Neural progenitor cell (in vitro differentiated cells): ENCODE measurements around the gene TMEM204.

ENCODE experiments used
- EZH2 ChIP-seq: fragments of 200-600 bp; sonication (generic); IDR thresholded peaks from 2 replicates; pipeline ENCODE4 v1.6.1; 2017; ENCODE audit warnings: antibody characterized with exemption, mild to moderate bottlenecking, moderate library complexity
- EZH2phosphoT487 ChIP-seq: fragments of 200-600 bp; sonication (generic); IDR thresholded peaks from 2 replicates; pipeline ENCODE4 v1.6.1; 2017; ENCODE audit warnings: antibody characterized with exemption
- TF ChIP-seq, protein P1 (sequence below): fragments of 200-600 bp; sonication (generic); IDR thresholded peaks from 2 replicates; pipeline ENCODE4 v1.5.1; 2017; ENCODE audit warnings: antibody characterized with exemption, mild to moderate bottlenecking

DNA sequence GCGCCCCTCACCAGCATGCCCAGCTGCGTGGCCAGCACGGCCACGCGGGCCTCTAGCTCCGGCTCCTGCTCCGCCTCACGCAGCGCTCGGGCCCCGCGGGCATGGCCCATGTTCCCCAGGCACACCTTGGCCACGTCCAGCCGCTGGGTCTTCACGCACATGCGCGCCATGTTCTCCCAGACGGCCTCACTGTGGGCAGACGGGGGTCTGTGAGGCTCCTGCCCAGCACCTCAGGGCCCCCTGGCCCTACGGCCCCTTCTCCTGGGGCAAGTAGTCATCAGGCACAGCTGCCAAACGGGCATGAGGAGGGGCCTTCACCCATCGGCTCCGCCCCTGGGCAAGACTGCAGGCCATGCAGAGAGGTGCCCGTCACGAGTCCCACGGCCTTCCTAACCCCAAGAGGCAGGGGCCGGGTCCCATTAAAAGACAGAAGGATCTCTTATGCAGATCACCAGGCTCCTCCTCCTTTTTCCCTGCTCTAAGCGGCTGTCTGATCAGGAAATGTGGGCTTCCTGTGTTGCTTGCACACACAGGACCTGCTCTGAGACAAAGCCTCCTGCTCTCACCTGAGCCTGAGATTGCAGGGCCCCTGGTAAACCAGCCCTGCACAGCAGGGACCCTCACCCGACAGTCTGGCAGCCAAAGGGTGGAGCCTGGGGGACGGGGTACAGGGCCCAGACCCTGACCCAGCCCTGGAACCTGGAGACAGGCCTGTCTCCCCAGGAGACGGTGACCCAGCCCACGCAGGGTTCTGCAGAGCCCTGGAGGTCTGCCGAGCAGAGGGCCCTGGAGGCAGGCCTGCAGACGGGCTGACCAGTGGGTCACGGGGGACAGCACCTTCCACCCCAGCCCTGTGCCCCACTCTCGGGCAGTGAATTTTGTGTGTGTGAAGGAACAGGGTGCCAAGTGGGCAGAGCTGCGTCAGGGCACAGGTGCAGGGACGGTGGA is 6.6 kb upstream of the TMEM204 start:
- TF ChIP-seq, protein P1, sequence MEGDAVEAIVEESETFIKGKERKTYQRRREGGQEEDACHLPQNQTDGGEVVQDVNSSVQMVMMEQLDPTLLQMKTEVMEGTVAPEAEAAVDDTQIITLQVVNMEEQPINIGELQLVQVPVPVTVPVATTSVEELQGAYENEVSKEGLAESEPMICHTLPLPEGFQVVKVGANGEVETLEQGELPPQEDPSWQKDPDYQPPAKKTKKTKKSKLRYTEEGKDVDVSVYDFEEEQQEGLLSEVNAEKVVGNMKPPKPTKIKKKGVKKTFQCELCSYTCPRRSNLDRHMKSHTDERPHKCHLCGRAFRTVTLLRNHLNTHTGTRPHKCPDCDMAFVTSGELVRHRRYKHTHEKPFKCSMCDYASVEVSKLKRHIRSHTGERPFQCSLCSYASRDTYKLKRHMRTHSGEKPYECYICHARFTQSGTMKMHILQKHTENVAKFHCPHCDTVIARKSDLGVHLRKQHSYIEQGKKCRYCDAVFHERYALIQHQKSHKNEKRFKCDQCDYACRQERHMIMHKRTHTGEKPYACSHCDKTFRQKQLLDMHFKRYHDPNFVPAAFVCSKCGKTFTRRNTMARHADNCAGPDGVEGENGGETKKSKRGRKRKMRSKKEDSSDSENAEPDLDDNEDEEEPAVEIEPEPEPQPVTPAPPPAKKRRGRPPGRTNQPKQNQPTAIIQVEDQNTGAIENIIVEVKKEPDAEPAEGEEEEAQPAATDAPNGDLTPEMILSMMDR: no peak
- TF ChIP-seq EZH2phosphoT487: no peak
- no peak for TF ChIP-seq EZH2
